ENCODE measurements around the gene STPG2.

Gene STPG2

GRCh38 chr4:98143001-98143899 is at the start of gene STPG2:
STPG2 (minus strand) TSS chr4:98143476.
- DNase-seq (ENCODE audit: low read depth): peak; percentile 92

- DNase-seq (ENCODE audit: low read depth): no peak
Observed at GRCh38 chr4:98185279-98185678, 42.0 kb upstream of the STPG2 start.

- DNase-seq (ENCODE audit: low read depth): no peak
Observed at GRCh38 chr4:98181809-98182208, 38.5 kb upstream of the STPG2 start.

- DNase-seq (ENCODE audit: low read depth): no peak
Observed at GRCh38 chr4:98179951-98180350, 36.7 kb upstream of the STPG2 start.

GRCh38 chr4:98176531-98176930 is 33.3 kb upstream of the STPG2 start:
- no peak for DNase-seq (ENCODE audit: low read depth)

- DNase-seq (ENCODE audit: low read depth): no peak
Observed at GRCh38 chr4:98170035-98170434, 26.8 kb upstream of the STPG2 start.

- no peak for DNase-seq (ENCODE audit: low read depth)
Observed at GRCh38 chr4:98166731-98167041, 23.4 kb upstream of the STPG2 start.

- no peak for DNase-seq (ENCODE audit: low read depth)
Observed at GRCh38 chr4:98166025-98166730, 22.9 kb upstream of the STPG2 start.

GRCh38 chr4:98162696-98163095 is 19.4 kb upstream of the STPG2 start:
- no peak for DNase-seq (ENCODE audit: low read depth)

GRCh38 chr4:98151145-98151924 is 8.1 kb upstream of the STPG2 start:
- no peak for DNase-seq (ENCODE audit: low read depth)

GRCh38 chr4:98150092-98150761 is 7.0 kb upstream of the STPG2 start:
- DNase-seq (ENCODE audit: low read depth): no peak

- no peak for DNase-seq (ENCODE audit: low read depth)
Observed at GRCh38 chr4:98148856-98149255, 5.6 kb upstream of the STPG2 start.

- DNase-seq (ENCODE audit: low read depth): no peak
Observed at GRCh38 chr4:98126141-98126540, 17.1 kb downstream of the STPG2 start.

GRCh38 chr4:98125585-98125984 is 17.7 kb downstream of the STPG2 start:
- no peak for DNase-seq (ENCODE audit: low read depth)

- no peak for DNase-seq (ENCODE audit: low read depth)
Observed at GRCh38 chr4:98117363-98117762, 25.9 kb downstream of the STPG2 start.

GRCh38 chr4:98113012-98113411 is 30.3 kb downstream of the STPG2 start:
- DNase-seq (ENCODE audit: low read depth): no peak

GRCh38 chr4:98110929-98111328 is 32.3 kb downstream of the STPG2 start:
- no peak for DNase-seq (ENCODE audit: low read depth)

GRCh38 chr4:98110214-98110613 is 33.1 kb downstream of the STPG2 start:
- no peak for DNase-seq (ENCODE audit: low read depth)

- DNase-seq (ENCODE audit: low read depth): no peak
Observed at GRCh38 chr4:98102660-98103059, 40.6 kb downstream of the STPG2 start.

- DNase-seq (ENCODE audit: low read depth): no peak
Observed at GRCh38 chr4:98101988-98102387, 41.3 kb downstream of the STPG2 start.

GRCh38 chr4:98098764-98099163 is 44.5 kb downstream of the STPG2 start:
- DNase-seq (ENCODE audit: low read depth): no peak

GRCh38 chr4:98094118-98094517 is 49.2 kb downstream of the STPG2 start:
- no peak for DNase-seq (ENCODE audit: low read depth)

Data from activated T-cell treated with anti-CD3 and anti-CD28 coated beads for 48 hours (primary cell).